ENCODE results near the gene MRPL36.
"Not testable (repeated sequence)": the region's sequence is repeated elsewhere in the genome, so short reads cannot be mapped to it uniquely, and the experiment has no call there.

The MRPL36 gene

DNA sequence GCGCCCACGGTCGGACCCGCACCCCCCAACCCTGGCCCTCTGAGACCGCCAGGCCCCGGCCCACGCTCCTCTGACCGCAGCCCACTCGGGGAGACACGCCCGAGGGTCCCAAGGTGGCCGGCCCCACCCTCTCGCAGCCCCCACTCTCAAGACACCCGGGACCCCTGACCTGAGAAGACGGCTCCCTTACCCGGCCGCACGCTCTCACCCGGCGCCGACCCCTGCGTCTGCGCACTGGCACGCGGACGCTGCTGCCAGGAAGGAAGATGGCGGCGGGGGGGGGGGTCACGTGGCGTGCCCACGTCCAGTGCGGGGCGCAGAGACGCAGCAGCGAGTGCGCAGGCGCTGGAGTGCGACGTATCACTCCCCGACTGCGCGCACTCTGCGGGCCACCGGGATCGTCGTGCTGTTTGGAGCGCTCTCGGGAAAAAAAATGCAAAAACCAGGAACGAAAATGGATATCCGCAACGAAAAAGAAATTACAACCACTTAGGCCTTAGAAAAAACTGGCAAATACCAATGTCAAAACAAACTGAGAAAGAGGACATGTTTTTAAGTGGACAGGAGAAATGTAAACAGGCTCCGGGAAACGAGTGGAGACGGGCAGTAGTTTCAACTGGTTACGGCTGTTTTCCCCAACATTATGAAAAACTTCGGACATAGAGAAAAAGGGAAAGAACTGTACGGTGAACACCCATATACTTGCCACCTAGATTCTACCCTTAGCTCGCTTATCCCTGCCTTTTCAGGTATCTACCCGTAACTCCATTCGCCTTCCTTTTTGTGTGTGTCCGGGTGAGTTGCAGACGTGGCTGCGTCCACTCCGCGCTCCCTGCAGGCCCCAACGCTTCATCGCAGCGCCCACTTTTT is at the start of gene MRPL36:
MRPL36 (minus strand) TSS at position 236 of the 870 bp plus-strand sequence. CDS start 902 bp downstream, outside the sequence.
- peak; percentile 94 for DNase-seq

DNA sequence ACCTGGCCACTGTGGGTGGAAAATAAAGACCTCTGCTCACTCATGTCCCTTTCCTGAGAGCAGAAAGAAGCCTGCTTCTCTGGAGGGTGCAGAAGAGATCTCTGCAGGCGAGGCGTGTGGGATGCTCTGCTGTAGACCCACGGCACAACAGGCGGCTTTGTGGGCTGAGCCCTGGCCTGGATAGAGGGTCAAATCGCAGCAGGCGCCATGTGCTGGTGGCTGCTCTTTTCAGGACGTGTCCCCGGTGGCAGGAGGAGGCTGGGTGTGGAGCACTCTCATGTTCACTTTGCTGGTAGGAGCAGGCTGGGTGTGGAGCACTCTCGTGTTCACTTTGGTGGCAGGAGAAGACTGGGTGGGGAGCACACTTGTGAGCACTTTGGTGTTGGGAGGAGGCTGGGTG is 48.0 kb upstream of the MRPL36 start:
- DNase-seq: no peak

DNA sequence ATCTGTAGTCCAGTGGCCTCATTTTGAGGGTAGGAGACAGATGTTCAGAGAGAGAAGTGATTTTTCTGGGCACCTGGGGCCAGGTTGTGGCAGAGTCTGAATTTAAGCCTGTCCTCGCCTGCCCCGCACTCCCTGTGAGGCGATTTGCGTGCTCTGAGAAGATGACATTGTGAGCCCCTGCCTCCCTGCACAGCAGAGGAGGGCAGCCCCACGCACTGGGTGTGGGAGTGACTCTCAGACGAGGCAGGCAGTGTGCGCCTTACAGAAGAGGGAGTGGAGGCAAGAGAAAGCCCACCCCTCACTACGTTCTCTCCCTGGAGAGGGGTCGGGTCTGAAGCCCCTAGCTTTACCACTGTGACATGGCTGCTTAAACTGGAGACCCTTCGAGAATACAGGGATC is 47.4 kb upstream of the MRPL36 start:
- DNase-seq: no peak

GRCh38 chr5:1846583-1846982 is 46.9 kb upstream of the MRPL36 start:
- DNase-seq: no peak

DNA sequence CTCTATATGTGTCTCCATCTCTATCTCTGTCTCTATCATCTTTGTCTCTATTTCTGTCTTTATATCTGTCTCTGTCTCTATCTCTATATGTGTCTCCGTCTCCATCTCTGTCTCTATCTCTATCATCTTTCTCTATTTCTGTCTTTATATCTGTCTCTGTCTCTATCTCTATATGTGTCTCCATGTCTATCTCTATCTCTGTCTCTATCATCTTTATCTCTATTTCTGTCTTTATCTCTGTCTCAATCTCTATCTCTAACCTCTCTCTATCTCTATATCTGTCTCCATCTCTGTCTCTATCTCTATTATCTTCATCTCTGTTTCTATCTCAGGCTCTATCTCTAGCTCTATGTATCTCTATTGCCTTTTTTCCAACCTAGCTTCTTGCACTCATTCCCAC is 46.1 kb upstream of the MRPL36 start:
- no peak for DNase-seq

DNA sequence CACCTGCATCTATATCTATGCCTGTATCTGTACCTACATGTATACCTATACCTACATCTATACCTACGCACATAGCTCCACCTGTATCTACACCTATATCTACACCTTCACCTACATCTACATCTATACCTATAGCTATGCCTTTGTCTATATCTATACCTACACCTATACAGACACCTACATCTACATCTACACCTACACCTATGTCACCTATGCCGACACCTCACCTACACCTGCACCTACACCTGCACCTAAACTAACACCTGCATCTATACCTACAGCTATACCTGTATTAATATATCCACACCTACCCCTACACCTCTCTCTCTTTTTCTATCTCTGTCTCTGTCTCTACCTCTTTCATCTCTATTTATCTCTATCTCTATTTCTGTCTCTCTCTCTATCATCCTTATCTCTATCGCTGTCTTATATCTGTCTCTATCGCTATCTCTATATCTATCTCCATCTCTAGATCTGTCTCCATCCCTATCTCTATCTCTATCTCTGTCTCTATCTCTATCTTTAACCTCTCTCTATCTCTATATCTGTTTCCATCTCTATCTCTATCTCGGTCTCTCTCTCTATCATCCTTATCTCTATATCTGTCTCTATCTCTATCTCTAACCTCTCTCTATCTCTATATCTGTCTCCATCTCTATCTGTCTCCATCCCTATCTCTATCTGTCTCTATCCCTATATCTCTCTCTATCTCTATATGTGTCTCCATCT is 45.2 kb upstream of the MRPL36 start:
- DNase-seq: no peak

- DNase-seq: not testable (repeated sequence)
These were observed 44.1 kb upstream of the MRPL36 start for GRCh38 chr5:1843761-1844160.

DNA sequence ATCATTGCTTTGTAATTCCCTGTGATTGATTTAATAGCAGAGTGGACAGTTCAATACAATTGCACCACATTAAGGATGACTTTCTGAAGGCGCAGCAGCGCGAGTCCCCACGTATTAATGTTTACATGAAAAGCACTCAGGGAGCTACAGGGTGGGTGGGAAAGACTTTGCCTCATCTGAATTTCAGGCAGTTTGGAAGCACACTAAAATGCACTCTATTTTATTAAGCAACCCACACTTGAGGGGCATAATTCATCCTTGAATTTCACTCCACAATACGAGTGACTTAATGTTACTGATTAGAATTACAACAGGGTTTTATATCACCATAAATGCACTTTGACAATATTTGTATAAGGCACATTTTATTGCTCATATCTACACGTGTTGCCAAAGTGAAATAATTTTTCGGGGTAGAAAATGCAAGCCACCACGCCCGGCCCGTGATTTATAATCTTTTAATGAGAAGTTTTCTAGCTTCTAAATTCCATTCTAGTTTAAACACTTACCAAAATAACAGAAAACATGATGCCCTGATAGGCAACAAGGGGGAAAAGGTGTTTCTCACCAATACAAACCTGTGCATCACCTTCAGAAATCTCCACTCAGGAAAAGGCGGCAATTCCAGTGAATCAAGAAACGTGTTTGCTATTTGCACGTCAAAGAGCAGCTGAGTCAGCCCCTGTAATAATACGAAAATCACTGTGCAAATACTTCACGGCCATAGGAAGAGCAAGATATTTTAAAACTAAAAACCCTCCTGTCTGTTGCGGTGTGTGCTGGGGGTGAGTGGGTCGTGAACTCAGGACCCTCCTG is 42.6 kb upstream of the MRPL36 start:
- DNase-seq: no peak

DNA sequence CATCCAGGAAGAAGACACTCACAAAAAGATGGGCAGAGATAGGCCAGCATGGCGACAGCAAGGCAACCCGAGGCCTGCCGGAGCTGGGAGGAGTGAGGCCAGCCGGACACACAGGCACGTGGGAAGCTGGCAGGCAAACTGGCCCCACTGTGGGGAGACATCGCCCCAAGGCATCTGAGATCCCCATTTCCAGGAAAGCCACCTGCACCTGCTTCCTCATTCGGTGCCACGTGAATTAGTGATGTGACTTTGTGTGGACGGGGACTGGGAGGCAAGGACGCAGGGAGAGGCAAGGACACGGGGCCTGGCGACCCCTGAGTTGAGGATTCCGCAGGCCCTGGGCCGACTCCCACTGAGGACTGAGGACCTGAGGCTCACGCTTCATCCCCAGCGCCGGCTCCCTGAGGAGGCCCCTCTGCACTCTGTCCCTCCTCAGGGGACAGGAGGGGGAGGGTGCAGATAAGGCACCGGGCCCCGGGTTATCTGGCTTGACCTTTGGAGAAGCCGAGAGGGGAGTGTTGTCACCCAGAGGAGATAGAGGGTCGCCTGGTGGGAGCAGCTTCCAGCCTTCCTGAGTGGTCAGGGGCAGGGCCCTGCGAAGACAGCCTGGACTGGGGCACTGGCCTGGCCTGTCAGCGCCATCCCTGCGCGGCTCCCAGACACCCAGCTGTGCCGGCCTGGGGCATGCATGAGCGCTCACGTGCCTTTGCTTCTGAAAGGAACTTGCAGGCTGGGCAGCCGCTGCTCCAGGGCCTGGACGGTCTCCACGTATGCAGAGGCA is 41.3 kb upstream of the MRPL36 start:
- DNase-seq: no peak

DNA sequence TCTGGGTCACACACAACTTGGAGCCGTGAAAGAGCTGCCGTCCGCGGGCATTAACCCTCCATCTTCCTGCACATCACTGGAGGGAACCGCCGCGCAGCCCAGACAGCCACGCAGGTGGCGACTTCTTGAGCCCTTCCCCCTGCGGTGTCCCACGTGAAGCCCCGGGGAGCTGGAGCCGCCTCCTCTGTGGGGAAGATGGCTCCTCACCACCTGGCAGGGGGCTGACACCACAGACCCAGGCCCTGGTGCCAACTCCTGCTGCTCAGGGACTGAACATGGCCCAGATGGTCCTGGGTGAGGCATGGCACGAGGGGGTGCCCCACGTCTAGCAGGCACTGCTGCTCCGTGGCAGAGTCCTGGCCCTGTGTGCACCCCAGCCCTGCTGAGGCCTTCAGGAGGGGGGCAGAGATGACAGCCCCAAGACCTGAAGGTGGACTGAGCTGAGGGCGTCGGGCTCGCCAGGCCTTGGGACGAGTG is 40.5 kb upstream of the MRPL36 start:
- DNase-seq: no peak

DNA sequence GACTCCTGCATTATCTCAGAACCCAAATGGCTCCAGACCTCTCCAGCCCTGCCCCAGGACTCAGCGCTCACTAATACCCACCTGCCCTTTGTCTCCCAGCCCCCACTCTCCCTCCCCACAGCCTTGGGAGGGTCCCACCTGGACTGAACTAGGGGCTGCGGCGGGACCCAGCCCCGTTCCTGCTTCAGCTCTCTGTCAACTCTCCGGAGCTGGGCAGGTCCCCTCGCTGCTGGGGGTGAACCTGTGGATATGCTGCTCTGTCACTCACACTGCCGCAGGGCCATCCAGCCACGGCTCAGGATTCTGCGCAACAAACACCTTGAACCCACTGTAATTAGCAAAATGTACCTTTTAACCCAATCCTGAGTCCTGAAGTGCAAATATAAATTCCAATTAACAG is 38.4 kb upstream of the MRPL36 start:
- no peak for DNase-seq

GRCh38 chr5:1836891-1837880 is 37.5 kb upstream of the MRPL36 start:
- DNase-seq: no peak

GRCh38 chr5:1836176-1836890 is 36.7 kb upstream of the MRPL36 start:
- no peak for DNase-seq

DNA sequence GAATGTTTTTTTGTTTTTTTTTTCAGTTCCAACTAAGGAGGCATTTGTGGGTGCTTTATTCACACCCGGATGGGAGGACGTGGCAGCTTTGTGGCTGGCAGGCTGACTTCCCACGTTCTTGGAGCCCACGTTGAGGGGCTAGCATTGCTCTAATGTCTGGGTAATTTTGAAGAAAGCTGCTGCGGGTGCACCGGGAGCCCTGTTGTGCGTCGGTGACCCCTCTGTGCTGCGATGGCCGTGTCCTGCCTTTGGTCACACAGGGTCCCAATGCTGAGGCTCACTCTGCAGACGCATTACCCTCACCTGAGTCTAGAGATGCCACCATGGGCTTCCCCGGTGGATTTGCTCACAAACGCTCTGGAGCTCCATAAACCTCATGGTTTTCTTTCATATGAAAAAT is 35.8 kb upstream of the MRPL36 start:
- no peak for DNase-seq

DNA sequence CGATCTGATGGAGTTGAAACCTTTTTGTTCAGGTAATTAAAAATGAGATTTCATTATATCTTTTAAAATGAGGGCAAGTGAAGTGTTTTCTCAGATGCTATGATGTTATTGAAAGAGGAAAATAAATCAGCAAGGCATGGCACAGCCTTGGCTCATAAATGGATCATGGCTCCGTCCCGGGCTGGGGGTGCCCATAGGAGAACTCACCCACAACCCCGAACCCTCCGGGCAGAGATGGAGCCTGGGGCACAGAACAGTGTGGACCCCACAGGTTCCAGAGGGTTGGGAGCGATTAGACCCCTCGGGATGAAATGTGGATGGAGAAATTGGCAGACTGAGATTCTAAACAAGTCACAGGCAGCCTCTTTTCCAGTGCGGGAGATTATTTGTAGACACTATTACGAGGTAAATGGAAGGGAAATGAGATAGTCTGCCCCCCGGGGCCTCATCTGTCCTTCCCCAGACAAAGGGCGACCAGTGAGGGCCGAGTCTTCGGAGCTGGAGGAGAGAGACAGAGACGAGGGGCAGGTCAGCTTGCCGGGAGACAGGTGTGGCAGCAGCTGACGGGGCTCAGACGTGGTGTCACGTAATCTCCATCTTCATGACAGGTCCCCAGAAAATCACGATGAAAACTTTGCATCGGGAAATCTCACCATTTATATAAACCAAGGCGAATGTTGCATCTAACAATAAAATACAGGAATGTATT is 35.2 kb upstream of the MRPL36 start:
- DNase-seq: no peak

GRCh38 chr5:1834022-1834551 is 34.5 kb upstream of the MRPL36 start:
- no peak for DNase-seq

DNA sequence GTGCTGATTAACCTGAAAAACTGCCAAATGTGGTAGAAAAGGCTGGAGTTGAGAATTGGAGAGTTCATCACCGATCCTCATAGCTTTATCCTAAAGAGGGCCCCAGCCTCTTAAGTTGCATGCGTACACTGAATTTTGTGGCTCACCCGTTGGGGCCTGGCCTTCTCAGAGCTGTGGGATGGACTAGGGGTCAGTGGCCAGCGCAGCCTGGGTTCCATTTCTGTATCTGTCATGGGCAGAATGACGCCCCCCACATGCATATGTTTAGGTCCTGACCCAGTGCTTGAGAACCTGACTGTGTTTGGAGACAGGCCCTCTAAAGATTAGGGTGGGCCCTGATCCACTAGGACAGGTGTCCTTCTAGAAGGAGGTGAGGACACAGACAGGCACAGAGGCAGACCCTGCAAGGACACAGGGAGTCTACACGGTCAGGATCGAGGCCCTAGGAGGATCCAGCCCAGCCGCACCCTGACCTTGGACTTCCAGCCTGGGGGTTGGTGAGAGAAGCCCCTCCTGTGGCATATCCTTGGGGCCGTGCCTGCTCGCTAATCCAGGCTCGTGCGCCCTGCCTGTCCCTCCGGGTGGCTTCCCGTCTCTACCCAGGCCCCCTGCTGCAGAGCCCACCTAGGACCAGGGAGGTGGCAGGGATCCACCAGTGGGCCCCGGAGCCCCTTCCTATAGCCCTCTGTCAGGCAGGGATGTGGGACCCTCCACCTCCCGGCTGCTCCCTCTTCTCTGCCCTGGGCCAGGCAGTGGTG is 33.8 kb upstream of the MRPL36 start:
- no peak for DNase-seq

- DNase-seq: no peak
These were observed 33.0 kb upstream of the MRPL36 start for GRCh38 chr5:1832511-1833250.

Measured in NCI-H2029 (cell line).